Smooth muscle cell (in vitro differentiated cells): ENCODE results near the gene ALG1. TPM values are rescaled to one million over a fixed set of nuclear protein-coding genes. Genes with fewer than 3 reads are reported as not detected.
"Not testable (repeated sequence)": the region's sequence is repeated elsewhere in the genome, so short reads cannot be mapped to it uniquely, and the experiment has no call there.

Experiments used
- DNase-seq: peaks from one replicate; lab custom pipeline; 2025; ENCODE audit not compliant: unreplicated experiment; lab: John Stamatoyannopoulos, UW
- H2AFZ ChIP-seq: fragments of 200-600 bp; sonication (generic); 2 replicates; pipeline ENCODE4 v1.6.0; 2016; ENCODE audit warnings: antibody characterized with exemption, low read depth, mild to moderate bottlenecking
- H3F3A ChIP-seq: fragments of 200-600 bp; sonication (generic); 2 replicates; pipeline ENCODE4 v1.6.0; 2017; ENCODE audit warnings: antibody characterized with exemption, low read depth
- H3K27ac ChIP-seq: fragments of 200-600 bp; sonication (generic); 2 replicates; pipeline ENCODE4 v1.5.1; 2016; ENCODE audit warnings: low read depth, mild to moderate bottlenecking
- H3K27me3 ChIP-seq: fragments of 200-600 bp; sonication (generic); 2 replicates; pipeline ENCODE4 v1.6.1; 2016; ENCODE audit warnings: low read depth, mild to moderate bottlenecking
- H3K36me3 ChIP-seq: fragments of 200-600 bp; sonication (generic); 2 replicates; pipeline ENCODE4 v1.5.1; 2016; ENCODE audit warnings: low read depth
- H3K4me1 ChIP-seq: fragments of 200-600 bp; sonication (generic); 2 replicates; pipeline ENCODE4 v1.5.1; 2016; ENCODE audit warnings: low read depth
- H3K4me2 ChIP-seq: fragments of 200-600 bp; sonication (generic); 2 replicates; pipeline ENCODE4 v1.6.0; 2016; ENCODE audit warnings: mild to moderate bottlenecking
- H3K4me3 ChIP-seq: fragments of 200-600 bp; sonication (generic); 2 replicates; pipeline ENCODE4 v1.5.1; 2016; ENCODE audit warnings: mild to moderate bottlenecking
- H3K79me2 ChIP-seq: fragments of 200-600 bp; sonication (generic); 2 replicates; pipeline ENCODE4 v1.6.0; 2016; ENCODE audit warnings: low read depth, mild to moderate bottlenecking
- H3K9ac ChIP-seq: fragments of 200-600 bp; sonication (generic); 2 replicates; pipeline ENCODE4 v1.6.0; 2016; ENCODE audit warnings: low read depth
- H3K9me3 ChIP-seq: fragments of 200-600 bp; sonication (generic); replicated peaks from 2 replicates; pipeline ENCODE4 v1.5.1; 2016; ENCODE audit warnings: low read depth
- H4K20me1 ChIP-seq: fragments of 200-600 bp; sonication (generic); 2 replicates; pipeline ENCODE4 v1.6.0; 2016; ENCODE audit warnings: low read depth
- WGBS: methylation state at CpG from one replicate; pipeline ENCODE4 v1.1.7; 2016; ENCODE audit warnings: low lambda C conversion rate; 5-methylcytosine and 5-hydroxymethylcytosine counted together
- polyA plus RNA-seq: library from polyadenylated mRNA; unstranded; fragments of >200 nt; fragmentation: Nextera tagmentation; extraction: Ambion mirVana; gene quantifications from 2 replicates; pipeline ENCODE4 v1.2.1, GENCODE V29; 2016
- total RNA-seq: library from RNA; depleted of rRNA; stranded (reverse); fragments of >200 nt; gene quantifications from 2 replicates; pipeline ENCODE4 v1.2.3, GENCODE V29; 2014

The ALG1 gene
- total and polyA plus RNA-seq, 2 experiments from 2014 or later: 22.6 to 32.9 TPM

- H3K79me2 ChIP-seq, H4K20me1 ChIP-seq, DNase-seq, H3K36me3 ChIP-seq, H3K9ac ChIP-seq, H3K27me3 ChIP-seq, H3F3A ChIP-seq, H3K4me1 ChIP-seq, H3K4me3 ChIP-seq, H3K9me3 ChIP-seq, H2AFZ ChIP-seq, H3K27ac ChIP-seq, H3K4me2 ChIP-seq: not testable (repeated sequence)
- WGBS: 89% methylated on average over 3 of the region's 3 CpGs
Observed at GRCh38 chr16:5131467-5132004, 59.9 kb downstream of the ALG1 start.

- not testable (repeated sequence) for DNase-seq, H3K27ac ChIP-seq, H3K9me3 ChIP-seq, H3K4me1 ChIP-seq, H3K36me3 ChIP-seq, H4K20me1 ChIP-seq, H2AFZ ChIP-seq, H3K4me2 ChIP-seq, H3K79me2 ChIP-seq, H3K27me3 ChIP-seq, H3K4me3 ChIP-seq, H3F3A ChIP-seq, H3K9ac ChIP-seq
- WGBS: 73% methylated on average over 13 of the region's 13 CpGs
Observed at GRCh38 chr16:5132915-5133600, 61.4 kb downstream of the ALG1 start.

- not testable (repeated sequence) for H3K9ac ChIP-seq, H3K4me2 ChIP-seq, H3K4me3 ChIP-seq, H3K4me1 ChIP-seq, H4K20me1 ChIP-seq, DNase-seq, H3K27me3 ChIP-seq, H3K36me3 ChIP-seq, H3K27ac ChIP-seq, H3K9me3 ChIP-seq, H3K79me2 ChIP-seq, H3F3A ChIP-seq, H2AFZ ChIP-seq
- 28% methylated on average over 13 of the region's 13 CpGs for WGBS
Observed at GRCh38 chr16:5134739-5135452, 63.3 kb downstream of the ALG1 start.

Other genes starting within 250 kb of the ALG1 start
- gene GLYR1, start 224.6 kb upstream of the ALG1 start, total RNA-seq: 26.4 and 27.8 TPM in 2 replicates
- gene GLYR1, start 224.6 kb upstream of the ALG1 start, polyA plus RNA-seq: 28.9 and 35.1 TPM in 2 replicates
- gene UBN1, start 224.4 kb upstream of the ALG1 start, total RNA-seq: 18.8 and 29.7 TPM in 2 replicates
- gene UBN1, start 224.4 kb upstream of the ALG1 start, polyA plus RNA-seq: 16.2 and 23.4 TPM in 2 replicates
- gene PPL, start 134.7 kb upstream of the ALG1 start, total RNA-seq: 4.8 and 7.7 TPM in 2 replicates
- gene PPL, start 134.7 kb upstream of the ALG1 start, polyA plus RNA-seq: 3.0 and 10.7 TPM in 2 replicates
- gene SEC14L5, start 113.5 kb upstream of the ALG1 start, total RNA-seq: not detected in 2 replicates
- not detected in 2 replicates for gene SEC14L5, start 113.5 kb upstream of the ALG1 start, polyA plus RNA-seq
- gene NAGPA, start 37.9 kb upstream of the ALG1 start, total RNA-seq: 3.8 and 4.2 TPM in 2 replicates
- gene NAGPA, start 37.9 kb upstream of the ALG1 start, polyA plus RNA-seq: 5.4 and 10.0 TPM in 2 replicates
- gene C16orf89, start 5.9 kb upstream of the ALG1 start, total RNA-seq: not detected in 2 replicates
- gene C16orf89, start 5.9 kb upstream of the ALG1 start, polyA plus RNA-seq: not detected in 2 replicates
- gene EEF2KMT, start 26.0 kb downstream of the ALG1 start, total RNA-seq: 2.9 and 6.2 TPM in 2 replicates
- 9.9 and 15.0 TPM in 2 replicates for gene EEF2KMT, start 26.0 kb downstream of the ALG1 start, polyA plus RNA-seq